Caco-2 (cell line): ENCODE data around the gene LUZP1. TPM values are rescaled to one million over a fixed set of nuclear protein-coding genes. Genes with fewer than 3 reads are reported as not detected.

Source experiments
- BruUV-seq: library from RNA; stranded (reverse); fragments of 400-500 nt; replicated peaks from 2 replicates; lab custom pipeline; 2021; lab: Mats Ljungman, UMichigan
- CTCF ChIA-PET: fragments of 300-600 bp; sonication (Branson Sonifier 250); formaldehyde crosslinking; loops from one replicate; lab custom pipeline; 2022; ENCODE audit warnings: antibody characterized with exemption; lab: Charles Lee
- POLR2A ChIA-PET: fragments of 300-600 bp; sonication (Branson Sonifier 250); formaldehyde crosslinking; loops from one replicate; lab custom pipeline; 2022; ENCODE audit warnings: antibody characterized with exemption; lab: Charles Lee
- DNase-seq, 2 experiments: peaks; one replicate each; pipeline versions ENCODE4 v3.0.0 to v3.0.0-alpha.2; 2020 to 2022
- H3K27me3 ChIP-seq: replicated peaks from 2 replicates; pipeline ENCODE4 v1.6.0; 2011; ENCODE audit warnings: low read length; ENCODE audit not compliant: control insufficient read depth, insufficient read depth
- H3K36me3 ChIP-seq: 2 replicates; pipeline ENCODE4 v1.5.1; 2011; ENCODE audit warnings: low read length; ENCODE audit not compliant: control insufficient read depth, insufficient read depth
- H3K4me1 ChIP-seq: fragments of 250-450 bp; sonication (Bioruptor Pico); 2 replicates; pipeline ENCODE4 v1.5.1; 2020; ENCODE audit warnings: mild to moderate bottlenecking
- H3K4me3 ChIP-seq: 2 replicates; pipeline ENCODE4 v1.5.1; 2011; ENCODE audit warnings: low read depth, mild to moderate bottlenecking, control low read depth, low read length
- H3K9me3 ChIP-seq: fragments of 250-450 bp; sonication (Bioruptor Pico); 2 replicates; pipeline ENCODE4 v1.5.1; 2020; ENCODE audit warnings: mild to moderate bottlenecking, moderate library complexity
- H3K27ac Mint-ChIP-seq: one replicate; pipeline ENCODE4 v1.8.0; 2022; ENCODE audit warnings: mixed read lengths; ENCODE audit not compliant: unreplicated experiment
- H3K27me3 Mint-ChIP-seq: one replicate; pipeline ENCODE4 v1.8.0; 2022; ENCODE audit warnings: mixed read lengths; ENCODE audit not compliant: insufficient read depth, unreplicated experiment
- H3K36me3 Mint-ChIP-seq: one replicate; pipeline ENCODE4 v1.8.0; 2022; ENCODE audit warnings: mild to moderate bottlenecking, mixed read lengths; ENCODE audit not compliant: insufficient read depth, unreplicated experiment
- H3K4me1 Mint-ChIP-seq: one replicate; pipeline ENCODE4 v1.8.0; 2022; ENCODE audit warnings: low read depth, mixed read lengths; ENCODE audit not compliant: unreplicated experiment
- H3K4me3 Mint-ChIP-seq: one replicate; pipeline ENCODE4 v1.8.0; 2022; ENCODE audit warnings: mild to moderate bottlenecking, moderate library complexity, mixed read lengths; ENCODE audit not compliant: unreplicated experiment
- H3K9me3 Mint-ChIP-seq: one replicate; pipeline ENCODE4 v1.8.0; 2022; ENCODE audit warnings: mixed read lengths; ENCODE audit not compliant: unreplicated experiment
- intact Hi-C: fragments of 100-400 bp; cut with micrococcal nuclease; formaldehyde crosslinking; loops from one replicate; pipeline ENCODE4 v1.10.0; 2022; ENCODE audit not compliant: unreplicated experiment
- total RNA-seq: library from RNA; stranded (reverse); gene quantifications from 2 replicates; pipeline ENCODE4 v1.2.3, GENCODE V29; 2022
- TF ChIP-seq, protein P1 (sequence below), 2 experiments: fragments of 200-600 bp in 1 of 2; IDR thresholded peaks; 1 replicate in 1 of 2; 2 replicates in 1 of 2; pipeline versions ENCODE4 v1.5.1 to v1.8.0; 2011 to 2022; ENCODE audit warnings: antibody characterized with exemption in 1 of 2, control low read depth in 1 of 2, inconsistent platforms in 1 of 2, low read depth in 1 of 2, low read length in 1 of 2, mild to moderate bottlenecking in 1 of 2, moderate library complexity in 1 of 2; ENCODE audit not compliant: insufficient read depth in 1 of 2, severe bottlenecking in 1 of 2, unreplicated experiment in 1 of 2

Gene LUZP1
- total RNA-seq, 1 experiment from 2014 or later = 20.6 TPM

DNA sequence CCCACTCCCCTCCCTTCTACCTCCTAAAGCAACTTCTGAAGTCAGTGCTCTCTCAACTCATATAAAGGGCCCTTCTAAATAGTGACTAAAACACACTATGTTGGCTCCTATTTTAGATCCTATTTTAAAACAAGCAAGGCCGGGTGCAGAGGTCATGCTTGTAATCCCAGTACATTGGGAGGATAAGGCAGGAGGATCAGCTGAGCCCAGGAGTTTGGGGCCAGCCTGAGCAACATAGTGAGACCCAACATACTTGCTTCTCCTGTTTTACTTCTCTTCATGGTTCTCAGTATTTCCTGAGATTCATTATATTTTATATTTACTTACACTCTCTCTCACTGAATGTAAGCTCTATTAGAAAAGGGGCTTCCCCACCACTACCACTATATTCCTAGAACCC lies 42.5 kb downstream of the LUZP1 start:
- Mint-ChIP-seq H3K4me1 (no peaks in the 10 kb centered on the region), H3K27me3 (no peaks in the 10 kb centered on the region), H3K36me3 (no peaks in the 10 kb centered on the region), H3K4me3 (no peak overlapping the region), H3K9me3 (no peaks in the 10 kb centered on the region), H3K27ac (no peak overlapping the region)
- BruUV-seq = no TSS peak
- TF ChIP-seq, protein P1, sequence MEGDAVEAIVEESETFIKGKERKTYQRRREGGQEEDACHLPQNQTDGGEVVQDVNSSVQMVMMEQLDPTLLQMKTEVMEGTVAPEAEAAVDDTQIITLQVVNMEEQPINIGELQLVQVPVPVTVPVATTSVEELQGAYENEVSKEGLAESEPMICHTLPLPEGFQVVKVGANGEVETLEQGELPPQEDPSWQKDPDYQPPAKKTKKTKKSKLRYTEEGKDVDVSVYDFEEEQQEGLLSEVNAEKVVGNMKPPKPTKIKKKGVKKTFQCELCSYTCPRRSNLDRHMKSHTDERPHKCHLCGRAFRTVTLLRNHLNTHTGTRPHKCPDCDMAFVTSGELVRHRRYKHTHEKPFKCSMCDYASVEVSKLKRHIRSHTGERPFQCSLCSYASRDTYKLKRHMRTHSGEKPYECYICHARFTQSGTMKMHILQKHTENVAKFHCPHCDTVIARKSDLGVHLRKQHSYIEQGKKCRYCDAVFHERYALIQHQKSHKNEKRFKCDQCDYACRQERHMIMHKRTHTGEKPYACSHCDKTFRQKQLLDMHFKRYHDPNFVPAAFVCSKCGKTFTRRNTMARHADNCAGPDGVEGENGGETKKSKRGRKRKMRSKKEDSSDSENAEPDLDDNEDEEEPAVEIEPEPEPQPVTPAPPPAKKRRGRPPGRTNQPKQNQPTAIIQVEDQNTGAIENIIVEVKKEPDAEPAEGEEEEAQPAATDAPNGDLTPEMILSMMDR (IDR thresholded peaks at IDR 0.05; ENCODE audit: insufficient read depth in 1 of 2, low read depth in 1 of 2, low read length in 1 of 2, severe bottlenecking in 1 of 2, unreplicated experiment in 1 of 2) = no peak
- CTCF ChIA-PET = no interaction called here
- peaks cover 15% of the 10 kb centered on the region for H3K4me1 ChIP-seq
- H3K9me3 ChIP-seq = no peaks in the 10 kb centered on the region
- DNase-seq = no peak
- H3K36me3 ChIP-seq = no peaks in the 10 kb centered on the region
- intact Hi-C loops = no loop called here
- H3K4me3 ChIP-seq = no peak overlapping the region
- POLR2A ChIA-PET = no interaction called here
- H3K27me3 ChIP-seq = no peaks in the 10 kb centered on the region

DNA sequence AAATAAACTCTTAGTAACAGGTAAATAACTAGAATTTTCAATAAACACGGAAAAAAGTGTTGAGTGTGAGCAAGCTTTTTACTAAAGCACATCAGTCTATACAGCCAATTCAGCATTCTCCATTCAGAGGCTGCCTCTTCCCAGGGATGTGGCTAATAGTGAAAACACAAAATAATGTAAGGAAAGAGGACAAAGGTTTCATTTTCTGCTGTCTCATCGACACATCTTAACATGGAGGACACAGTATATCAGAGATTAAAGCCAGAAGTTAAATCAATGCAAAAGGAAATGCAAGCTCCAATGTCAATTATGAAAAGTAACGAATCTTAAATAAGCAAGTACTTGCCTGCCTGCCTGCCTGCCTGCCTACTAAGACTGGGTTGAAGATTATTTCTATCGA lies 43.2 kb downstream of the LUZP1 start:
- Mint-ChIP-seq H3K9me3 (no peaks in the 10 kb centered on the region), H3K4me3 (no peak overlapping the region), H3K27me3 (no peaks in the 10 kb centered on the region), H3K4me1 (no peaks in the 10 kb centered on the region), H3K27ac (no peak overlapping the region), H3K36me3 (no peaks in the 10 kb centered on the region)
- Histone ChIP-seq H3K4me3 (no peak overlapping the region), H3K36me3 (no peaks in the 10 kb centered on the region), H3K4me1 (peaks cover 15% of the 10 kb centered on the region), H3K9me3 (no peaks in the 10 kb centered on the region), H3K27me3 (no peaks in the 10 kb centered on the region)
- intact Hi-C loops = no loop called here
- ChIA-PET POLR2A (no interaction called here), CTCF (no interaction called here)
- TF ChIP-seq, protein P1 (IDR thresholded peaks at IDR 0.05; ENCODE audit: insufficient read depth in 1 of 2, low read depth in 1 of 2, low read length in 1 of 2, severe bottlenecking in 1 of 2, unreplicated experiment in 1 of 2) = no peak
- DNase-seq = no peak
- no TSS peak for BruUV-seq

DNA sequence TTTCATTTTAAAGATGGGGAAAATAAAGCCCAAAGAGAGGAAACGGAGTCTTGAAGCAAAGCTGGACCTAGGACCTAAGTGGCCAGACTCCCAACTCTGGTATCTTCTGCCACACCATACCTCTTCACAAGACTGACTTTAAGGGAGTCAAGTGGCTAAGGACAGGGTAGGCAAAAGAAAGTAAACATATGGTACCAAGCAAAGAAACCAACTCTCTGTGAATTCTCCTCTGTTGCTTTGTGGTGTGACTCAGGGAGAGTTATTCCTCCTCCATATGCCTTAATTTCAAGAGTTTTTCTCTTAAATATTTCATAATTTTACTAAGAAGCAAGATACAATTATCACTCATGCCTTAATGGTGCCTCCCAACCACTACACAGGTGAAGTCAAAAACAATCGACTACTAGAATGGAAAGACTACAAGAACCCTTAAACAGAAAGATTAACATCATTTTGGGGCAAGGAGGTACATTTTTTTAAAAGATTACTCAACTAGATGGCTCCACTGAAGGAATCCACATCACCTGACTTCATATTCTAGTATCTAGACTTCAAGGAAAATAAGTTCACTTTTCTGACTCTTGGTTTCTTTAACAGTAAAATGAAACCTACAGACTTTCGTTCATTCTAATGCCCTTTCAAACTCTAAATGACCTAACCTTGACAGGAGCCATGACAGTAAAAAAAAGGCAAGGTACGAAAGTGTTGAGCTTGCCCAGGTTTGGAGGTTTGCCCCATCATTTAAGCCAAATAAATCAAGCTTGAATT lies 44.2 kb downstream of the LUZP1 start:
- Histone ChIP-seq H3K27me3 (no peaks in the 10 kb centered on the region), H3K4me1 (peaks cover 15% of the 10 kb centered on the region), H3K9me3 (no peaks in the 10 kb centered on the region), H3K4me3 (no peak overlapping the region), H3K36me3 (no peaks in the 10 kb centered on the region)
- Mint-ChIP-seq H3K4me3 (no peak overlapping the region), H3K27ac (no peak overlapping the region), H3K4me1 (no peaks in the 10 kb centered on the region), H3K27me3 (no peaks in the 10 kb centered on the region), H3K9me3 (no peaks in the 10 kb centered on the region), H3K36me3 (no peaks in the 10 kb centered on the region)
- TF ChIP-seq, protein P1 (IDR thresholded peaks at IDR 0.05; ENCODE audit: insufficient read depth in 1 of 2, low read depth in 1 of 2, low read length in 1 of 2, severe bottlenecking in 1 of 2, unreplicated experiment in 1 of 2) = no peak
- no peak for DNase-seq
- no TSS peak for BruUV-seq
- ChIA-PET POLR2A (no interaction called here), CTCF (no interaction called here)
- intact Hi-C loops = loop anchor here (5.0 kb wide), 1 partner anchor 43 kb away; the partner anchor contains the start of gene LUZP1
